Left lung (tissue), 10 donors: ENCODE data around the gene ADAM10. TPM values are rescaled to one million over a fixed set of nuclear protein-coding genes. Genes with fewer than 3 reads are reported as not detected.

Source experiments
- ATAC-seq: fragments of 200-7000 bp; cut with Tn5 transposase; one replicate; pipeline ENCODE4 v1.9.1; 2020; ENCODE audit warnings: moderate library complexity
- DNase-seq, 4 donors: peaks; one replicate each; pipeline ENCODE4 v3.0.0-alpha.2; 2013 to 2020
- H3K27ac ChIP-seq, 2 donors: fragments of 200-600 bp; sonication (generic) in 1 of 2; one replicate each; pipeline versions ENCODE4 v1.5.0 to v1.8.0; 2020 to 2021
- H3K27me3 ChIP-seq, 2 donors: fragments of 200-600 bp; sonication (generic) in 1 of 2; one replicate each; pipeline versions ENCODE4 v1.5.0 to v1.8.0; 2020 to 2021
- H3K36me3 ChIP-seq, 2 donors: fragments of 200-600 bp; sonication (generic) in 1 of 2; one replicate each; pipeline versions ENCODE4 v1.5.0 to v1.8.0; 2020 to 2021
- H3K4me1 ChIP-seq, 2 donors: fragments of 200-600 bp; one replicate each; pipeline ENCODE4 v1.8.0; 2021
- H3K4me3 ChIP-seq, 2 donors: fragments of 200-600 bp; sonication (generic) in 1 of 2; one replicate each; pipeline versions ENCODE4 v1.5.0 to v1.8.0; 2020 to 2021; ENCODE audit warnings: mild to moderate bottlenecking in 1 of 2
- H3K9me3 ChIP-seq, 2 donors: fragments of 200-600 bp; sonication (generic) in 1 of 2; one replicate each; pipeline versions ENCODE4 v1.5.0 to v1.8.0; 2020 to 2021
- CTCF ChIP-seq, 2 donors: fragments of 200-600 bp; sonication (generic) in 1 of 2; IDR thresholded peaks; one replicate each; pipeline versions ENCODE4 v1.5.0 to v1.8.0; 2021; ENCODE audit warnings: antibody characterized with exemption in 2 of 2
- intact Hi-C, 2 donors: fragments of 100-400 bp; cut with DNase I; formaldehyde crosslinking; loops; one replicate each; pipeline versions ENCODE4 v1.11.2 to v1.14.2; 2022
- polyA plus RNA-seq, 6 donors: library from polyadenylated mRNA; unstranded; fragments of 120-200 nt; gene quantifications; one replicate each; pipeline ENCODE4 v1.2.1, GENCODE V29; 2013; ENCODE audit not compliant: insufficient read length in 6 of 6
- total RNA-seq, 2 donors: library from RNA; stranded (reverse); fragmentation: NEBNext Ultra II Directional; extraction: Animal tissue kit (Norgen Biotek cat#: 25700); gene quantifications; one replicate each; pipeline ENCODE4 v1.2.1, GENCODE V29; 2021
- donor health status: DM: no; HTN: yes; CAD: no.
- donor health status: DM: no; HTN: no; CAD: no.

ADAM10 gene
- total and polyA plus RNA-seq, 8 donors = 130 to 167 (median 156) TPM

GRCh38 chr15:58793862-58794261 lies 44.4 kb upstream of the ADAM10 start:
- H3K27ac ChIP-seq = no peak overlapping the region
- no peak for TF ChIP-seq CTCF (IDR thresholded peaks at IDR 0.05)
- peak; percentile 62 for ATAC-seq

GRCh38 chr15:58788056-58788710 lies 38.7 kb upstream of the ADAM10 start:
- intact Hi-C loops = no loop called here
- H3K9me3 ChIP-seq = no peaks in the 10 kb centered on the region
- H3K27ac ChIP-seq = no peak overlapping the region
- H3K4me1 ChIP-seq = no peaks in the 10 kb centered on the region
- H3K27me3 ChIP-seq = no peaks in the 10 kb centered on the region
- peaks cover 0 to 7% of the 10 kb centered on the region in 2 donors for H3K36me3 ChIP-seq
- TF ChIP-seq CTCF (IDR thresholded peaks at IDR 0.05) = no peak
- ATAC-seq (no peak), DNase-seq (no peak)
- no peak overlapping the region for H3K4me3 ChIP-seq

More at GRCh38 chr15:58793862-58794261, 44.4 kb upstream of the ADAM10 start:
- DNase-seq = peak in 2 of 4 donors; percentile 11 to 59
- H3K27me3 ChIP-seq = no peaks in the 10 kb centered on the region
- intact Hi-C loops = no loop called here
- H3K4me1 ChIP-seq = no peaks in the 10 kb centered on the region
- no peaks in the 10 kb centered on the region for H3K9me3 ChIP-seq
- no peak overlapping the region for H3K4me3 ChIP-seq
- H3K36me3 ChIP-seq = peaks cover 0 to 5% of the 10 kb centered on the region in 2 donors

GRCh38 chr15:58785355-58785754 lies 35.8 kb upstream of the ADAM10 start:
- ATAC-seq (no peak), DNase-seq (peak in 1 of 4 donors; percentile 16)
- H3K4me1 ChIP-seq = no peaks in the 10 kb centered on the region
- TF ChIP-seq CTCF (IDR thresholded peaks at IDR 0.05) = no peak
- H3K9me3 ChIP-seq = no peaks in the 10 kb centered on the region
- H3K27ac ChIP-seq = peak overlapping the region in 1 of 2 donors; percentile 23
- intact Hi-C loops = no loop called here
- no peaks in the 10 kb centered on the region for H3K27me3 ChIP-seq
- H3K4me3 ChIP-seq = no peak overlapping the region
- peaks cover 0 to 12% of the 10 kb centered on the region in 2 donors for H3K36me3 ChIP-seq

GRCh38 chr15:58779554-58779953 lies 30.0 kb upstream of the ADAM10 start:
- no peaks in the 10 kb centered on the region for H3K9me3 ChIP-seq
- TF ChIP-seq CTCF (IDR thresholded peaks at IDR 0.05) = no peak
- H3K4me3 ChIP-seq = no peak overlapping the region
- H3K36me3 ChIP-seq = peaks cover 0 to 5% of the 10 kb centered on the region in 2 donors
- H3K27me3 ChIP-seq = no peaks in the 10 kb centered on the region
- peaks cover 0 to 16% of the 10 kb centered on the region in 2 donors for H3K4me1 ChIP-seq
- DNase-seq (no peak), ATAC-seq (no peak)
- intact Hi-C loops = no loop called here
- H3K27ac ChIP-seq = no peak overlapping the region

GRCh38 chr15:58777107-58777506 lies 27.6 kb upstream of the ADAM10 start:
- no peak for TF ChIP-seq CTCF (IDR thresholded peaks at IDR 0.05)
- Histone ChIP-seq H3K27me3 (no peaks in the 10 kb centered on the region), H3K4me1 (peaks cover 18 to 40% of the 10 kb centered on the region in 2 donors), H3K27ac (no peak overlapping the region), H3K4me3 (no peak overlapping the region), H3K9me3 (no peaks in the 10 kb centered on the region), H3K36me3 (peaks cover 0 to 5% of the 10 kb centered on the region in 2 donors)
- DNase-seq (no peak), ATAC-seq (no peak)
- intact Hi-C loops = no loop called here
